GM06990 (cell line): Measurements from ENCODE around the gene GOLGA8B.
"Not testable (repeated sequence)": the region's sequence is repeated elsewhere in the genome, so short reads cannot be mapped to it uniquely, and the experiment has no call there.

Experiments used
- DNase-seq: peaks from one replicate; pipeline ENCODE4 v3.0.0-alpha.2; 2011; ENCODE audit not compliant: insufficient read length; ENCODE audit errors: extremely low read depth
- H3K27me3 ChIP-seq: replicated peaks from 2 replicates; pipeline ENCODE4 v1.6.0; 2011; ENCODE audit warnings: low read length; ENCODE audit not compliant: control insufficient read depth, insufficient read depth
- H3K36me3 ChIP-seq: 2 replicates; pipeline ENCODE4 v1.5.1; 2011; ENCODE audit warnings: low read length; ENCODE audit not compliant: control insufficient read depth, insufficient read depth
- H3K4me3 ChIP-seq: replicated peaks from 2 replicates; pipeline ENCODE4 v1.5.1; 2011; ENCODE audit warnings: low read depth, mild to moderate bottlenecking, control low read depth, low read length
- CTCF ChIP-seq: IDR thresholded peaks from 2 replicates; pipeline ENCODE4 v1.5.1; 2011; ENCODE audit warnings: low read length, control low read depth, mild to moderate bottlenecking, inconsistent platforms; ENCODE audit not compliant: insufficient read depth, poor library complexity, severe bottlenecking

The GOLGA8B gene

GRCh38 chr15:34583399-34584329 lies at the start of gene GOLGA8B:
Gene GOLGA8B (minus strand): TSS chr15:34583651. CDS start chr15:34535912, 47,739 bp downstream.
- TF ChIP-seq CTCF: peak; percentile 15
- peak; percentile 86 for DNase-seq
- Histone ChIP-seq H3K27me3 (no peaks in the 10 kb centered on the region), H3K36me3 (no peaks in the 10 kb centered on the region; the same call in 1 of the 2 replicates), H3K4me3 (peak within 1 kb of the TSS; percentile 91)

- H3K4me3 ChIP-seq, H3K27me3 ChIP-seq, DNase-seq, H3K36me3 ChIP-seq: not testable (repeated sequence)
Measured at GRCh38 chr15:34633165-34633564, 49.7 kb upstream of the GOLGA8B start.

- no peaks in the 10 kb centered on the region for H3K36me3 ChIP-seq
- H3K4me3 ChIP-seq: no peak overlapping the region
- H3K27me3 ChIP-seq: no peaks in the 10 kb centered on the region
- no peak for TF ChIP-seq CTCF
- no peak for DNase-seq
Measured at GRCh38 chr15:34628577-34629152, 45.2 kb upstream of the GOLGA8B start.

- Histone ChIP-seq H3K27me3 (no peaks in the 10 kb centered on the region), H3K4me3 (no peak overlapping the region), H3K36me3 (no peaks in the 10 kb centered on the region)
- TF ChIP-seq CTCF: no peak
- DNase-seq: no peak
Measured at GRCh38 chr15:34625007-34625406, 41.6 kb upstream of the GOLGA8B start.

GRCh38 chr15:34621675-34622074 lies 38.2 kb upstream of the GOLGA8B start:
- H3K4me3 ChIP-seq: no peak overlapping the region
- no peak for DNase-seq
- no peaks in the 10 kb centered on the region for H3K27me3 ChIP-seq
- TF ChIP-seq CTCF: peak; percentile 26
- H3K36me3 ChIP-seq: no peaks in the 10 kb centered on the region

- H3K27me3 ChIP-seq: no peaks in the 10 kb centered on the region
- no peak for TF ChIP-seq CTCF
- no peaks in the 10 kb centered on the region for H3K36me3 ChIP-seq
- H3K4me3 ChIP-seq: no peak overlapping the region
- DNase-seq: no peak
Measured at GRCh38 chr15:34620814-34621213, 37.4 kb upstream of the GOLGA8B start.
